HL-60 (cell line): Measurements from ENCODE around the gene CARMIL1.

Source experiments
- DNase-seq, 2 experiments: peaks; one replicate each; pipeline ENCODE4 v3.0.0-alpha.2; 2010 to 2020; ENCODE audit warnings: low read depth in 1 of 2, low spot score in 1 of 2
- H3K27ac ChIP-seq: fragments of 250-450 bp; sonication (Bioruptor Pico); replicated peaks from 2 replicates; pipeline ENCODE4 v1.5.1; 2020; ENCODE audit warnings: mild to moderate bottlenecking, moderate library complexity
- H3K27me3 ChIP-seq: fragments of 250-450 bp; sonication (Bioruptor Pico); 2 replicates; pipeline ENCODE4 v1.5.1; 2021; ENCODE audit warnings: mild to moderate bottlenecking, moderate library complexity; ENCODE audit not compliant: insufficient read depth, poor library complexity, severe bottlenecking
- H3K4me3 ChIP-seq: replicated peaks from 2 replicates; pipeline ENCODE4 v1.5.1; 2011; ENCODE audit warnings: mild to moderate bottlenecking, control low read depth, low read length; ENCODE audit not compliant: insufficient read depth
- CTCF ChIP-seq: IDR thresholded peaks from one replicate; pipeline ENCODE4 v1.5.1; 2011; ENCODE audit warnings: low read length, control low read depth, inconsistent platforms; ENCODE audit not compliant: insufficient read depth
- GABPA ChIP-seq: IDR thresholded peaks from 2 replicates; pipeline ENCODE4 v1.6.1; 2012; ENCODE audit warnings: low read depth
- POLR2AphosphoS5 ChIP-seq: IDR thresholded peaks from 2 replicates; pipeline ENCODE4 v1.6.1; 2012; ENCODE audit warnings: low read depth
- SPI1 ChIP-seq: IDR thresholded peaks from 2 replicates; pipeline ENCODE4 v1.6.1; 2012; ENCODE audit warnings: low read depth, mild to moderate bottlenecking, borderline replicate concordance
- TF ChIP-seq, protein P1 (sequence below): IDR thresholded peaks from 2 replicates; pipeline ENCODE4 v1.6.1; 2012; ENCODE audit warnings: low read depth; ENCODE audit not compliant: insufficient replicate concordance

The CARMIL1 gene

DNA sequence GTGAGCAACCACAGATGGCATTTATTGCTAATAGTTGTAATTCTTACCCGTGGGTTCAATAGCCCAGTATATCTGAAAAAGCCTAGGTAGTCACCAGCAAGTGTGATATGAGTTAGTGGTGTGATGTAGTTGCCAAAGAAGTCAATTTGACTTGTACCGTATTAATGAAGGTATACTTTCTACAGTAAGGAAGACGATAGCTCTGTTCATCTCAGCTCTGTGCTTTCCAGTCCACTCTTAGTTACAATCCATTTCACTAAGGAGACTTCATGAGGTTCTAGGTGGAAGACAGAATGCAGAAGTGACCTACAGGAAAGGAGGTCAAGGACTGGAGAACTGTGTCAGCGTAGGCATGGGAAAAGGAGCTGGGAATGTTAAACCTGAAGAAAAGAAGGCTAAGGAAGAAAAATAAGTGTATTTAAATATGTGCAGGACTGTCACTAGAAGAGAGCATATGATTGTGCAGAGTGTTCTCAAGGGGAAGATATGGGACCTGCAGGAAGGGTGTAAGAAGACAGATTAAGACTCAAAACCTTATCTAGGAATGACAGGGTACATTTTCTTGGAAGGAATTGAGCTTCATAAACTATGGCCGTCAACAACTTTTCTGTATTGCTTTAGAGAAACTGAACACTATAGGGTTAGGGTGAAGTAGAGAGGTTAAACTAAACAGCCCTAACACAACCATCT is 255.9 kb downstream of the CARMIL1 start:
- DNase-seq, result no peak
- Histone ChIP-seq H3K27ac (no peak overlapping the region), H3K4me3 (no peak overlapping the region), H3K27me3 (no peaks in the 10 kb centered on the region)
- no peak for TF ChIP-seq POLR2AphosphoS5
- no peak for TF ChIP-seq GABPA
- no peak for TF ChIP-seq CTCF
- TF ChIP-seq SPI1, result no peak
- TF ChIP-seq, protein P1, sequence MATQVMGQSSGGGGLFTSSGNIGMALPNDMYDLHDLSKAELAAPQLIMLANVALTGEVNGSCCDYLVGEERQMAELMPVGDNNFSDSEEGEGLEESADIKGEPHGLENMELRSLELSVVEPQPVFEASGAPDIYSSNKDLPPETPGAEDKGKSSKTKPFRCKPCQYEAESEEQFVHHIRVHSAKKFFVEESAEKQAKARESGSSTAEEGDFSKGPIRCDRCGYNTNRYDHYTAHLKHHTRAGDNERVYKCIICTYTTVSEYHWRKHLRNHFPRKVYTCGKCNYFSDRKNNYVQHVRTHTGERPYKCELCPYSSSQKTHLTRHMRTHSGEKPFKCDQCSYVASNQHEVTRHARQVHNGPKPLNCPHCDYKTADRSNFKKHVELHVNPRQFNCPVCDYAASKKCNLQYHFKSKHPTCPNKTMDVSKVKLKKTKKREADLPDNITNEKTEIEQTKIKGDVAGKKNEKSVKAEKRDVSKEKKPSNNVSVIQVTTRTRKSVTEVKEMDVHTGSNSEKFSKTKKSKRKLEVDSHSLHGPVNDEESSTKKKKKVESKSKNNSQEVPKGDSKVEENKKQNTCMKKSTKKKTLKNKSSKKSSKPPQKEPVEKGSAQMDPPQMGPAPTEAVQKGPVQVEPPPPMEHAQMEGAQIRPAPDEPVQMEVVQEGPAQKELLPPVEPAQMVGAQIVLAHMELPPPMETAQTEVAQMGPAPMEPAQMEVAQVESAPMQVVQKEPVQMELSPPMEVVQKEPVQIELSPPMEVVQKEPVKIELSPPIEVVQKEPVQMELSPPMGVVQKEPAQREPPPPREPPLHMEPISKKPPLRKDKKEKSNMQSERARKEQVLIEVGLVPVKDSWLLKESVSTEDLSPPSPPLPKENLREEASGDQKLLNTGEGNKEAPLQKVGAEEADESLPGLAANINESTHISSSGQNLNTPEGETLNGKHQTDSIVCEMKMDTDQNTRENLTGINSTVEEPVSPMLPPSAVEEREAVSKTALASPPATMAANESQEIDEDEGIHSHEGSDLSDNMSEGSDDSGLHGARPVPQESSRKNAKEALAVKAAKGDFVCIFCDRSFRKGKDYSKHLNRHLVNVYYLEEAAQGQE, result no peak

DNA sequence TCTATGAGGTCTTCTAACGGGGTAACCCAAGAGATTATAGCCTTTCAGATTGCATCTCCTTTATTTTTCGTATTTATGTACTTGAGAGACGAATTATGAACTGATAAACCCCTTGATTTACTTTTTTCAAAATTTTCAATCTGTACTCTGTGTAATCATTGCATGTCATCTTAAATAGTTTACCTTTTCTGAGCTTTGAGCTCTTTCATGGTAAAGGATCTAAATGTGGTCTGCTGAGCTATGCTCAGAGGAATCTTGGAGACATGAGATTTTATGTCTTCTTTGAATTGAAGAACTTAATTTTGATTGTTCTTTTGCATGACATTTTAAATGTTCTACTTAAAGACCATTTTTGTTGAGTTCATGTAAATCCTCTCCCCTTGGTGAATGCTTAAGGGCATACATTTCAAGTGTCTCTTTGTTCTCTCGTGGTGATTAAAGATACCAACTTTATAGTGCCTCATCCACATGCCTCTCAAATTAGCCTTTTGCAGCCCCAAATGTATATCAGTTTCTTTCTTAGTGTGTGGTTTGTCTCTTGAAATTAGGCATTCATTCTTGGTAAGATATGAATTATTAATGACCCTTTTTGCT is 256.6 kb downstream of the CARMIL1 start:
- Histone ChIP-seq H3K27ac (no peak overlapping the region), H3K4me3 (no peak overlapping the region), H3K27me3 (no peaks in the 10 kb centered on the region)
- DNase-seq, result no peak
- TF ChIP-seq SPI1 (no peak), GABPA (no peak), CTCF (no peak), POLR2AphosphoS5 (no peak)
- TF ChIP-seq, protein P1, result no peak

- DNase-seq, result no peak
- Histone ChIP-seq H3K27ac (no peak overlapping the region), H3K27me3 (no peaks in the 10 kb centered on the region), H3K4me3 (no peak overlapping the region)
- TF ChIP-seq CTCF, result no peak
- no peak for TF ChIP-seq POLR2AphosphoS5
- TF ChIP-seq, protein P1, result no peak
- no peak for TF ChIP-seq GABPA
- no peak for TF ChIP-seq SPI1
These were observed 257.6 kb downstream of the CARMIL1 start for GRCh38 chr6:25536781-25537180.
